GM12878 (cell line): ENCODE data around the gene ATP6AP2. TPM values are rescaled to one million over a fixed set of nuclear protein-coding genes. Genes with fewer than 3 reads are reported as not detected.

Source experiments
- ATAC-seq: fragments of 200-7000 bp; cut with Tn5 transposase; 3 replicates; pipeline ENCODE4 v1.9.1; 2020; ENCODE audit warnings: mild to moderate bottlenecking, moderate library complexity
- BruUV-seq: library from RNA; stranded (reverse); fragments of 400-500 nt; replicated peaks from 2 replicates; lab custom pipeline; 2021; lab: Mats Ljungman, UMichigan
- CTCF ChIA-PET: fragments of 300-600 bp; sonication (Branson Sonifier 250); formaldehyde crosslinking; extraction: SDS; loops from one replicate; lab custom pipeline; 2021; ENCODE audit warnings: inconsistent platforms; lab: Yijun Ruan, JAX
- POLR2A ChIA-PET: fragments of 350-600 bp; formaldehyde crosslinking; extraction: SDS; loops from one replicate; lab custom pipeline; 2021; ENCODE audit warnings: inconsistent platforms; lab: Charles Lee
- RAD21 ChIA-PET: fragments of 300-600 bp; sonication (Branson Sonifier 250); formaldehyde crosslinking; loops from one replicate; lab custom pipeline; 2023; ENCODE audit warnings: antibody characterized with exemption; ENCODE audit not compliant: unreplicated experiment; lab: Charles Lee
- SMC1A ChIA-PET: fragments of 300-600 bp; sonication (Branson Sonifier 250); formaldehyde crosslinking; loops from one replicate; lab custom pipeline; 2023; ENCODE audit not compliant: unreplicated experiment, uncharacterized antibody; lab: Charles Lee
- DNase-seq: peaks from one replicate; pipeline ENCODE4 v3.0.0-alpha.2; 2011; ENCODE audit warnings: low read depth, low spot score
- FAIRE-seq: peaks from 3 replicates; lab custom pipeline; 2011; peaks lifted over from hg19 to GRCh38; lab: Jason Lieb, UNC
- H2AFZ ChIP-seq: 2 replicates; pipeline ENCODE4 v1.6.0; 2011; ENCODE audit warnings: low read depth, low read length, control low read depth; ENCODE audit not compliant: control insufficient read depth
- H3K27ac ChIP-seq: 2 replicates; pipeline ENCODE4 v1.5.1; 2011; ENCODE audit warnings: control low read depth; ENCODE audit not compliant: control insufficient read depth, insufficient read depth
- H3K27me3 ChIP-seq, 2 experiments: replicated peaks in 1 of 2; 2 replicates each; pipeline versions ENCODE4 v1.6.0 to v1.6.1; 2011; ENCODE audit warnings: low read length in 1 of 2; ENCODE audit not compliant: control insufficient read depth in 2 of 2, insufficient read depth in 2 of 2
- H3K36me3 ChIP-seq, 2 experiments: 2 replicates each; pipeline ENCODE4 v1.5.1; 2011; ENCODE audit warnings: low read length in 1 of 2; ENCODE audit not compliant: control insufficient read depth in 2 of 2, insufficient read depth in 2 of 2
- H3K4me1 ChIP-seq: 2 replicates; pipeline ENCODE4 v1.6.1; 2011; ENCODE audit warnings: mild to moderate bottlenecking, low read length, moderate library complexity, mixed read lengths; ENCODE audit not compliant: control insufficient read depth, insufficient read depth
- H3K4me2 ChIP-seq: 2 replicates; pipeline ENCODE4 v1.6.0; 2011; ENCODE audit warnings: control low read depth; ENCODE audit not compliant: control insufficient read depth, insufficient read depth
- H3K4me3 ChIP-seq: fragments of 200-600 bp; sonication (generic); 2 replicates; pipeline ENCODE4 v1.5.1; 2016
- H3K79me2 ChIP-seq: 2 replicates; pipeline ENCODE4 v1.6.0; 2011; ENCODE audit warnings: low read length; ENCODE audit not compliant: control insufficient read depth, insufficient read depth
- H3K9ac ChIP-seq: 2 replicates; pipeline ENCODE4 v1.8.0; 2011; ENCODE audit warnings: low read length, control low read depth, mixed read lengths; ENCODE audit not compliant: control insufficient read depth, insufficient read depth
- H3K9me3 ChIP-seq: replicated peaks from 3 replicates; pipeline ENCODE4 v1.5.1; 2011; ENCODE audit warnings: mild to moderate bottlenecking, low read length; ENCODE audit not compliant: control insufficient read depth, insufficient read depth
- H4K20me1 ChIP-seq: 2 replicates; pipeline ENCODE4 v1.6.0; 2011; ENCODE audit not compliant: control insufficient read depth, insufficient read depth
- CREB1 ChIP-seq: IDR thresholded peaks from 2 replicates; pipeline ENCODE4 v1.6.1; 2012; ENCODE audit warnings: low read depth, mild to moderate bottlenecking, inconsistent platforms
- HDAC2 ChIP-seq: fragments of 200-600 bp; sonication (generic); IDR thresholded peaks from 2 replicates; pipeline ENCODE4 v1.6.1; 2017
- RAD51 ChIP-seq: fragments of 450-650 bp; IDR thresholded peaks from 2 replicates; pipeline ENCODE4 v1.6.1; 2016; ENCODE audit warnings: moderate library complexity, mild to moderate bottlenecking, inconsistent platforms
- RUNX3 ChIP-seq: IDR thresholded peaks from 2 replicates; pipeline ENCODE4 v1.6.1; 2012; ENCODE audit warnings: low read length, inconsistent platforms
- SUZ12 ChIP-seq: fragments of 200-600 bp; sonication (generic); IDR thresholded peaks from one replicate; pipeline ENCODE4 v1.6.1; 2018; ENCODE audit warnings: antibody characterized with exemption, mild to moderate bottlenecking; ENCODE audit not compliant: unreplicated experiment
- ZNF274 ChIP-seq: IDR thresholded peaks from one replicate; pipeline ENCODE4 v1.8.0; 2011; ENCODE audit not compliant: insufficient read length, insufficient read depth
- WGBS: methylation state at CpG from one replicate; pipeline ENCODE4 v1.1.6; 2016; ENCODE audit warnings: low lambda C conversion rate; ENCODE audit not compliant: insufficient replicate concordance, insufficient coverage; ENCODE audit errors: missing lambda C conversion rate; 5-methylcytosine and 5-hydroxymethylcytosine counted together
- in situ Hi-C: fragments of 300-500 bp; cut with MboI; formaldehyde crosslinking; loops from 9 replicates; pipeline ENCODE4 v1.14.3; 2018; ENCODE audit warnings: mixed read lengths
- intact Hi-C: fragments of 100-400 bp; cut with micrococcal nuclease; formaldehyde crosslinking; loops from one replicate; pipeline ENCODE4 v1.14.2; 2022; ENCODE audit not compliant: unreplicated experiment
- polyA plus RNA-seq, 11 experiments: library from polyadenylated mRNA; depleted of rRNA in 4 of 11; unstranded in 6 of 11; stranded (reverse) in 5 of 11; fragments of >200 nt; fragmentation: Nextera tagmentation in 4 of 11; fragmentation: Illumina TruSeq in 1 of 11; extraction: Ambion mirVana in 4 of 11; extraction: Trizol in 1 of 11; gene quantifications; 1 replicate in 1 of 11; 2 replicates in 10 of 11; pipeline versions ENCODE4 v1.2.1 to v1.2.3, GENCODE V29; 2011 to 2016; ENCODE audit warnings: inconsistent platforms in 2 of 11, missing spikeins in 2 of 11, low read depth in 1 of 11
- total RNA-seq, 4 experiments: library from RNA; depleted of rRNA in 3 of 4; stranded (reverse); fragments of >200 nt in 3 of 4; fragmentation: Illumina TruSeq in 1 of 4; extraction: Trizol in 1 of 4; gene quantifications; 2 replicates each; pipeline versions ENCODE4 v1.2.1 to v1.2.3, GENCODE V29; 2013 to 2021
- TF ChIP-seq, protein P1 (sequence below): fragments of 450-650 bp; IDR thresholded peaks from 2 replicates; pipeline ENCODE4 v1.6.1; 2017; ENCODE audit warnings: mild to moderate bottlenecking, moderate library complexity

ATP6AP2 gene
- total and polyA plus RNA-seq, 10 of the 15 experiments (the other 5 are each of a cell fraction or from before 2014, with no cell fraction given) = 36.3 to 141 (median 56.0) TPM

DNA sequence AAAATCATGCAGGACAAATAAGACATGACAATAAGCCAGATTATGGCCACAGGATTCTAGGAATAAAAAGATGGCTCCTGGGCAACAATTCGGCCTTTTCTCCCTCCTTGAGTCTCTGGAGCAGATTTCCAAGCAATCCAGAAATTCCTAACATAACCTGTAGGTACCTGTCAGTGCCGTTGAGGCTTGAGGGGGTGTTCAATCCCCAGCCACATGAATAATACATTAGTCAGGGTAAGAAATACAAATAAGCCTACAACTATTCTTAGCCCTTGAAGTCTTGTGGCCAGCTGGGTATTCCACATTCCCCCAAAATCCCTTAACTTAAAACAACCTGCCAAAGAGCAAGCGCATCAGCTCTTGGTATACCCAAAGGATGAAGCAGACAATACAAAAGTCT, 56.9 kb downstream of the ATP6AP2 start:
- SMC1A ChIA-PET = interaction anchor here (1.9 kb wide), 1 partner anchor 94 kb away, joined by 8 read pairs; no protein-coding TSS in a partner anchor
- H3K9ac ChIP-seq = no peak overlapping the region
- H4K20me1 ChIP-seq = no peaks in the 10 kb centered on the region; the same call in 1 of the 2 replicates
- 81% methylated on average over 3 of the region's 3 CpGs for WGBS
- no peaks in the 10 kb centered on the region for H3K27me3 ChIP-seq
- in situ Hi-C loops = no loop called here
- H3K79me2 ChIP-seq = peaks cover 12% of the 10 kb centered on the region
- intact Hi-C loops = no loop called here
- BruUV-seq = no TSS peak
- POLR2A ChIA-PET = no interaction called here
- FAIRE-seq (no peak), DNase-seq (no peak), ATAC-seq (no peak)
- CTCF ChIA-PET = interaction anchor here (2.4 kb wide), 1 partner anchor 94 kb away, joined by 8 read pairs; no protein-coding TSS in a partner anchor
- H3K27ac ChIP-seq = no peak overlapping the region
- peaks cover 8 to 35% of the 10 kb centered on the region in 2 experiments for H3K36me3 ChIP-seq
- H3K4me3 ChIP-seq = no peak overlapping the region
- no peak overlapping the region for H3K4me2 ChIP-seq
- H2AFZ ChIP-seq = no peak overlapping the region
- H3K4me1 ChIP-seq = no peaks in the 10 kb centered on the region; the same call in 1 of the 2 replicates
- no peaks in the 10 kb centered on the region for H3K9me3 ChIP-seq
- RAD21 ChIA-PET = no interaction called here
- TF ChIP-seq RAD51 = no peak
- TF ChIP-seq, protein P1, sequence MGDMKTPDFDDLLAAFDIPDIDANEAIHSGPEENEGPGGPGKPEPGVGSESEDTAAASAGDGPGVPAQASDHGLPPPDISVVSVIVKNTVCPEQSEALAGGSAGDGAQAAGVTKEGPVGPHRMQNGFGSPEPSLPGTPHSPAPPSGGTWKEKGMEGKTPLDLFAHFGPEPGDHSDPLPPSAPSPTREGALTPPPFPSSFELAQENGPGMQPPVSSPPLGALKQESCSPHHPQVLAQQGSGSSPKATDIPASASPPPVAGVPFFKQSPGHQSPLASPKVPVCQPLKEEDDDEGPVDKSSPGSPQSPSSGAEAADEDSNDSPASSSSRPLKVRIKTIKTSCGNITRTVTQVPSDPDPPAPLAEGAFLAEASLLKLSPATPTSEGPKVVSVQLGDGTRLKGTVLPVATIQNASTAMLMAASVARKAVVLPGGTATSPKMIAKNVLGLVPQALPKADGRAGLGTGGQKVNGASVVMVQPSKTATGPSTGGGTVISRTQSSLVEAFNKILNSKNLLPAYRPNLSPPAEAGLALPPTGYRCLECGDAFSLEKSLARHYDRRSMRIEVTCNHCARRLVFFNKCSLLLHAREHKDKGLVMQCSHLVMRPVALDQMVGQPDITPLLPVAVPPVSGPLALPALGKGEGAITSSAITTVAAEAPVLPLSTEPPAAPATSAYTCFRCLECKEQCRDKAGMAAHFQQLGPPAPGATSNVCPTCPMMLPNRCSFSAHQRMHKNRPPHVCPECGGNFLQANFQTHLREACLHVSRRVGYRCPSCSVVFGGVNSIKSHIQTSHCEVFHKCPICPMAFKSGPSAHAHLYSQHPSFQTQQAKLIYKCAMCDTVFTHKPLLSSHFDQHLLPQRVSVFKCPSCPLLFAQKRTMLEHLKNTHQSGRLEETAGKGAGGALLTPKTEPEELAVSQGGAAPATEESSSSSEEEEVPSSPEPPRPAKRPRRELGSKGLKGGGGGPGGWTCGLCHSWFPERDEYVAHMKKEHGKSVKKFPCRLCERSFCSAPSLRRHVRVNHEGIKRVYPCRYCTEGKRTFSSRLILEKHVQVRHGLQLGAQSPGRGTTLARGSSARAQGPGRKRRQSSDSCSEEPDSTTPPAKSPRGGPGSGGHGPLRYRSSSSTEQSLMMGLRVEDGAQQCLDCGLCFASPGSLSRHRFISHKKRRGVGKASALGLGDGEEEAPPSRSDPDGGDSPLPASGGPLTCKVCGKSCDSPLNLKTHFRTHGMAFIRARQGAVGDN = no peak
- TF ChIP-seq SUZ12 = no peak
- no peak for TF ChIP-seq ZNF274
- no peak for TF ChIP-seq RUNX3
- no peak for TF ChIP-seq HDAC2
- TF ChIP-seq CREB1 = no peak
